Endothelial cell (in vitro differentiated cells): ENCODE measurements around the gene ZNF786. TPM values are rescaled to one million over a fixed set of nuclear protein-coding genes. Genes with fewer than 3 reads are reported as not detected.
"Not testable (repeated sequence)": the region's sequence is repeated elsewhere in the genome, so short reads cannot be mapped to it uniquely, and the experiment has no call there.

Source experiments
- DNase-seq: peaks from one replicate; pipeline ENCODE4 v3.0.0; 2021; ENCODE audit warnings: low spot score
- H3K27ac Mint-ChIP-seq: one replicate; pipeline ENCODE4 v1.8.0; 2021; ENCODE audit warnings: mixed read lengths, inconsistent platforms; ENCODE audit not compliant: unreplicated experiment
- H3K27me3 Mint-ChIP-seq: one replicate; pipeline ENCODE4 v1.8.0; 2021; ENCODE audit warnings: mild to moderate bottlenecking, moderate library complexity, mixed read lengths, inconsistent platforms; ENCODE audit not compliant: unreplicated experiment
- H3K36me3 Mint-ChIP-seq: one replicate; pipeline ENCODE4 v1.8.0; 2021; ENCODE audit warnings: mild to moderate bottlenecking, low read depth, mixed read lengths, inconsistent platforms; ENCODE audit not compliant: unreplicated experiment
- H3K4me1 Mint-ChIP-seq: one replicate; pipeline ENCODE4 v1.8.0; 2021; ENCODE audit warnings: mild to moderate bottlenecking, mixed read lengths, inconsistent platforms; ENCODE audit not compliant: unreplicated experiment
- H3K4me3 Mint-ChIP-seq: one replicate; pipeline ENCODE4 v1.8.0; 2021; ENCODE audit warnings: mild to moderate bottlenecking, mixed read lengths, inconsistent platforms; ENCODE audit not compliant: unreplicated experiment
- H3K9me3 Mint-ChIP-seq: one replicate; pipeline ENCODE4 v1.8.0; 2021; ENCODE audit warnings: mixed read lengths, inconsistent platforms; ENCODE audit not compliant: unreplicated experiment
- total RNA-seq: library from RNA; stranded (reverse); fragmentation: NEBNext Ultra II Directional; extraction: Animal tissue kit (Norgen Biotek cat#: 25700); gene quantifications from one replicate; pipeline ENCODE4 v1.2.1, GENCODE V29; 2021; ENCODE audit not compliant: unreplicated experiment
- TF ChIP-seq, protein P1 (sequence below): fragments of 200-600 bp; sonication (generic); IDR thresholded peaks from one replicate; pipeline ENCODE4 v1.5.0; 2021; ENCODE audit warnings: antibody characterized with exemption; ENCODE audit not compliant: unreplicated experiment

The ZNF786 gene
- total RNA-seq, 1 donor from 2014 or later = 19.0 TPM

DNA sequence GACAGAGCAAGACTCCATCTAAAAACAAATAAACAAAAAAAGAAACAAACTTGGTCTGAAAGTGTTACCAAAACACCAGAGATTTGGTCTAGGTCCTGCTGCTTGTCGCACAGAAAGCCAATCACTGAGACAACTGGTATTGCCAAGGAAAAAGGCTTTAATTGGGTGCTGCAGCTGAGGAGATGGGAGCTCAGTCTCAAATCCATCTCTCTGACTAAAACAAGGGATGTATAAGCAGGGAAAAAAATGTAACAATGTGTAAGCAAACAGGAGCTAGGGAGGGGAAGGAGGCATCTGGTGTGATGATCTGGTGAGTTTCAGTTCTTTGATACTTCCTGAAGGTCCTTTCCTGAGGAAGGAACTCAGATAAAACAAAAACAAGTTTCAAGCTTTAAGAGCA lies 53.8 kb downstream of the ZNF786 start:
- H3K27me3 Mint-ChIP-seq = peaks cover 8% of the 10 kb centered on the region
- H3K27ac Mint-ChIP-seq = peak overlapping the region; percentile 76
- H3K4me3 Mint-ChIP-seq = peak overlapping the region; percentile 85
- H3K9me3 Mint-ChIP-seq = peaks cover 6% of the 10 kb centered on the region
- no peak for DNase-seq
- H3K4me1 Mint-ChIP-seq = peaks cover 3% of the 10 kb centered on the region
- TF ChIP-seq, protein P1, sequence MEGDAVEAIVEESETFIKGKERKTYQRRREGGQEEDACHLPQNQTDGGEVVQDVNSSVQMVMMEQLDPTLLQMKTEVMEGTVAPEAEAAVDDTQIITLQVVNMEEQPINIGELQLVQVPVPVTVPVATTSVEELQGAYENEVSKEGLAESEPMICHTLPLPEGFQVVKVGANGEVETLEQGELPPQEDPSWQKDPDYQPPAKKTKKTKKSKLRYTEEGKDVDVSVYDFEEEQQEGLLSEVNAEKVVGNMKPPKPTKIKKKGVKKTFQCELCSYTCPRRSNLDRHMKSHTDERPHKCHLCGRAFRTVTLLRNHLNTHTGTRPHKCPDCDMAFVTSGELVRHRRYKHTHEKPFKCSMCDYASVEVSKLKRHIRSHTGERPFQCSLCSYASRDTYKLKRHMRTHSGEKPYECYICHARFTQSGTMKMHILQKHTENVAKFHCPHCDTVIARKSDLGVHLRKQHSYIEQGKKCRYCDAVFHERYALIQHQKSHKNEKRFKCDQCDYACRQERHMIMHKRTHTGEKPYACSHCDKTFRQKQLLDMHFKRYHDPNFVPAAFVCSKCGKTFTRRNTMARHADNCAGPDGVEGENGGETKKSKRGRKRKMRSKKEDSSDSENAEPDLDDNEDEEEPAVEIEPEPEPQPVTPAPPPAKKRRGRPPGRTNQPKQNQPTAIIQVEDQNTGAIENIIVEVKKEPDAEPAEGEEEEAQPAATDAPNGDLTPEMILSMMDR = no peak
- peaks cover 24% of the 10 kb centered on the region for H3K36me3 Mint-ChIP-seq

DNA sequence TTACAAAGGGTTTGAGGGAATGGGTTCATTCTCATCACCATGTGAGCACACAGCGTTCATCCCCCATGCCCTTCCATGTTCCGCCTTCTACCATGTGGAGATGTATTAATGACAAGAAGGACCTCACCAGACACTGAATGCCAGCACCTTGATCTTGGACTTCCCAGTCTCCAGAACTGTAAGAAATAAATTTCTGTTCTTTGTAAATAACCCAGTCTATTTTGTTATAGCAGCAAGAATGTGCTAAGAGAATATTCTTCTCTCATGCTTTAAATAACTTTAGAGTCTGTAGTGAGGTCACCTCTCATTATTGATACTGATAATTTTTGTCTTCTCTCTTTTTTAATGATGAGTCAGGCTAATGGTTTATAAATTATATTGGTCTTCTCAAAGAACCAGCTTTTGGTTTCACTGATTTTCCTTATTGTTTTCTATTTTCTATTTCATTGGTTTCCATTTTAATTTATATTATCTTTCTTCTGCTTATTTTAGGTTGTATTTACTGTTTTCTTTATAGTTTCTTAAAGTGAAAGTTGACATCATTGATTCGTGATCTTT lies 59.1 kb downstream of the ZNF786 start:
- Mint-ChIP-seq H3K27me3 (peaks cover 9% of the 10 kb centered on the region), H3K36me3 (peaks cover 8% of the 10 kb centered on the region), H3K9me3 (no peaks in the 10 kb centered on the region), H3K27ac (no peak overlapping the region), H3K4me3 (no peak overlapping the region), H3K4me1 (peaks cover 18% of the 10 kb centered on the region)
- DNase-seq = no peak
- TF ChIP-seq, protein P1 = no peak

DNA sequence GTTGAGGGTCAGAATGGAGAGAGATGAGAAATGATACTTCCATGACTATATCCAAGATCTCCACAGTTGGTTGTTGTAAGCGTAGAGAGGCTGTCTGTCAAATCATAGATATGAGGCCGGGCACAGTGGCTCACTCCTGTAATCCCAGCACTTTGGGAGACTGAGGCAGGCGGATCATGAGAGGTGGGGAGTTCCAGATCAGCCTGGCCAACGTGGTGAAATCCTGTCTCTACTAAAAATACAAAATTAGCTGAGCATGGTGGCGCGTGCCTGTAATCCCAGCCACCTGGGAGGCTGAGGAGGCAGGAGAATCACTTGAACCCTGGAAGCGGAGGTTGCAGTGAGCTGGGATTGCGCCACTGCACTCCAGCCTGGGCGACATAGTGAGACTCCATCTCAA lies 60.1 kb downstream of the ZNF786 start:
- Mint-ChIP-seq H3K4me1 (peaks cover 25% of the 10 kb centered on the region), H3K27me3 (peaks cover 12% of the 10 kb centered on the region)
- not testable (repeated sequence) for H3K9me3 Mint-ChIP-seq, DNase-seq, H3K36me3 Mint-ChIP-seq, H3K4me3 Mint-ChIP-seq, H3K27ac Mint-ChIP-seq

DNA sequence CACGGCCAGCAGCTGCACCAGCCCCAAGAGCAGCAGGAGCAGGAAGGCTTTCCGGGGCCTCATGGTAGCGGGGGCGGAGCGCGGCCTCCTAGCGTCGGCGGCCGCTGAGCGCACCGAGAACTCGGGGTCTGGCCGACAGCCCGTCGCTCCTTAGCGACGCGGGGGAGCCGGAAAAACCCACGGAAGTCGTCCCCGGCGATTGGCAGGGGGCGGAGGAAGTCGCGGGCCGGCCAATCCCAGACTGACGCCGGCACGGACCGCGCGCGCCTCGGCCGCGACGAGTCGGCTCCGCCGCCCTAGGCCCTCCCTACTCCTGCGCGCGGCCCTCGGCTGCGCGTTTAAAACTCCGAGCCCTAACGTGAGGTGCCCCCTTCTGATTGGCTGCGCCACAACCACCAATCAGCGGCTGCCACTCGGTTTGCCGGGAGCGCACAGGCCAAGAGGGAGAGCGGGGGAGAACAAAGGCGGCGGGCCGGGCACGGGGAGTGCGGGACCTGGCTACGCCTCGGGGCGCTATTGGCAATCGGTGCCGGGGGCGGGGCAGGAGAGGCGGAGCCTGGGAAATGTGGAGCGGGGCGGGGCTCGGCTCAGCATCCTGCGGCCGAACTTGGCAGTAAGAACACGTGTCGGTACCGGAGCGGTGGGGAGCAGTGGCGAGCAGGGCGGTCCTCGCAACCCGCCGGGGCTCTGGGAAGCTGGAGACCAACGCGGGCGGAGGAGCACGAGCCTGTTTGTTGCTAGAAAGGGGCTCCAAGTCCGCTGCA lies 62.0 kb downstream of the ZNF786 start, which contains the start of gene PDIA4:
Gene PDIA4 (minus strand): TSS at position 160 of the 764 bp plus-strand sequence. CDS start 97 bp downstream, at position 63.
- DNase-seq = peak; percentile 99
- H3K9me3 Mint-ChIP-seq = no peaks in the 10 kb centered on the region
- peaks cover 12% of the 10 kb centered on the region for H3K27me3 Mint-ChIP-seq
- TF ChIP-seq, protein P1 = no peak
- peak within 1 kb of the TSS; percentile 97 for H3K4me3 Mint-ChIP-seq
- peaks cover 8% of the 10 kb centered on the region for H3K36me3 Mint-ChIP-seq
- H3K27ac Mint-ChIP-seq = peak within 1 kb of the TSS; percentile 90
- H3K4me1 Mint-ChIP-seq = peaks cover 34% of the 10 kb centered on the region

DNA sequence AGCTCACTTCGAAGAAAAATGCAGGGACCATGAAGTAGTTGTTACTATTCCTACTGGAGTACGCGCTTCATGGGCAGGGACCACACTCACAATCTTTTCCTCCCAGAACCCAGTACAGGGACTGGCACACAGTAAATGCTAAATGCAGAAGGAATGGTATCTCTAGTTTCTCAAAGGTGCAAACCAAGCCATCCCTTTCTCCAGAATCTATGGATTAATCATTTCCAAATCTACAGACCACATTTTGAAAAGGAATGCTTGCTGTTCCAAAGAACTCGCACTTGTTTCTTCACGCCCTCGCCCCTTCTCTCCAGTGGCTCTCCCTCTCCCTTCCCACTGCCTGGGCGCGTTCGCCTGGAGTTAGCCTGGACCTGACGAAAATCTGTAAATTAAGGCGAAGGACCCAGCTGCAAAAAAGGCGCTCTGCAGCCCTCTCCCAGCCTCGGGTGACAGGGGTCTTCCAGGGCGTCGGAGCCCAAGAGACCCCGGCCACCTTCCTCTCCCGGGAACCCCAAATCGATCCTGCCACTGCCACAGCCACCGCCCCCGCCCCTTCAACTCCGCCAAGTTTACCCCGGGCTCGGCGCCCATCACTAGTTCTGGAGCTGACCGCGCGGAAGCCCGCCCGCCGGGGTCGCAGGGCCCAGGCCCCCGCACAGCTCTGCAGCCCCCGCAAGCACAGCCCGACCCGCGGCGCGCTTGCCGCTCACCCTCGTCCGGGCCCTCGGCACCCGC lies 62.7 kb downstream of the ZNF786 start:
- H3K36me3 Mint-ChIP-seq = peaks cover 8% of the 10 kb centered on the region
- no peak for DNase-seq
- H3K4me3 Mint-ChIP-seq = peak overlapping the region; percentile 97
- TF ChIP-seq, protein P1 = no peak
- H3K4me1 Mint-ChIP-seq = peaks cover 42% of the 10 kb centered on the region
- no peaks in the 10 kb centered on the region for H3K9me3 Mint-ChIP-seq
- H3K27ac Mint-ChIP-seq = peak overlapping the region; percentile 90
- peaks cover 12% of the 10 kb centered on the region for H3K27me3 Mint-ChIP-seq
